GM19351 (cell line): ENCODE measurements around the gene COMMD10.

Experiments
- ATAC-seq: cut with Tn5 transposase; IDR thresholded peaks from one replicate; pipeline ENCODE4 v1.9.1; 2021; ENCODE audit warnings: mild to moderate bottlenecking, moderate library complexity; ENCODE audit not compliant: unreplicated experiment

Gene COMMD10

GRCh38 chr5:116281309-116281708 lies 196.5 kb downstream of the COMMD10 start:
- no peak for ATAC-seq

GRCh38 chr5:116288524-116288923 lies 203.7 kb downstream of the COMMD10 start:
- no peak for ATAC-seq

GRCh38 chr5:116289276-116289675 lies 204.5 kb downstream of the COMMD10 start:
- no peak for ATAC-seq

GRCh38 chr5:116291271-116291670 lies 206.4 kb downstream of the COMMD10 start:
- ATAC-seq, result no peak

- no peak for ATAC-seq
Observed at GRCh38 chr5:116292321-116292720, 207.5 kb downstream of the COMMD10 start.

- ATAC-seq, result no peak
Observed at GRCh38 chr5:116296335-116297072, 211.7 kb downstream of the COMMD10 start.

GRCh38 chr5:116297296-116297814 lies 212.5 kb downstream of the COMMD10 start:
- ATAC-seq, result no peak

GRCh38 chr5:116299746-116300640 lies 215.2 kb downstream of the COMMD10 start:
- ATAC-seq, result no peak

- no peak for ATAC-seq
Observed at GRCh38 chr5:116301110-116301509, 216.3 kb downstream of the COMMD10 start.

- no peak for ATAC-seq
Observed at GRCh38 chr5:116303340-116303739, 218.5 kb downstream of the COMMD10 start.

- ATAC-seq, result no peak
Observed at GRCh38 chr5:116303810-116304209, 219.0 kb downstream of the COMMD10 start.

- no peak for ATAC-seq
Observed at GRCh38 chr5:116305899-116306298, 221.1 kb downstream of the COMMD10 start.

GRCh38 chr5:116306846-116307245 lies 222.0 kb downstream of the COMMD10 start:
- ATAC-seq, result no peak

- ATAC-seq, result no peak
Observed at GRCh38 chr5:116308391-116308790, 223.6 kb downstream of the COMMD10 start.

- ATAC-seq, result no peak
Observed at GRCh38 chr5:116313366-116313765, 228.5 kb downstream of the COMMD10 start.

- ATAC-seq, result no peak
Observed at GRCh38 chr5:116315531-116315930, 230.7 kb downstream of the COMMD10 start.

- no peak for ATAC-seq
Observed at GRCh38 chr5:116318091-116318854, 233.4 kb downstream of the COMMD10 start.

- ATAC-seq, result no peak
Observed at GRCh38 chr5:116320486-116320885, 235.7 kb downstream of the COMMD10 start.

GRCh38 chr5:116329503-116329902 lies 244.7 kb downstream of the COMMD10 start:
- no peak for ATAC-seq

- ATAC-seq, result peak; percentile 89
Observed at GRCh38 chr5:116340799-116341198, 256.0 kb downstream of the COMMD10 start.
